ENCODE results near the gene ARX. TPM values are rescaled to one million over a fixed set of nuclear protein-coding genes. Genes with fewer than 3 reads are reported as not detected.

ARX gene
- total and polyA plus RNA-seq, 9 of the 15 experiments (the other 6 are each of a cell fraction or from before 2014, with no cell fraction given) = 0.03 TPM; not detected in 8

- intact Hi-C loops (cut with micrococcal nuclease) (no loop called here), in situ Hi-C loops (cut with MboI) (no loop called here)
- Histone ChIP-seq H3K4me1 (replicated peaks in 1 of 2; ENCODE audit: control insufficient read depth in 2 of 2, insufficient read depth in 2 of 2, low read length in 2 of 2) (peaks cover 0 to 8% of the 10 kb centered on the region in 2 experiments; a peak in 2 of 5 replicates), H3K4me2 (ENCODE audit: insufficient read depth, low read length) (no peak overlapping the region), H3K27me3 (ENCODE audit: control insufficient read depth in 2 of 2, insufficient read depth in 2 of 2, low read length in 2 of 2) (peaks cover 5 to 37% of the 10 kb centered on the region in 2 experiments; a peak in 4 of 5 replicates), H3K9me1 (ENCODE audit: control insufficient read depth, insufficient read depth, low read length) (no peaks in the 10 kb centered on the region), H3K36me3 (ENCODE audit: control insufficient read depth, insufficient read depth, low read length) (no peaks in the 10 kb centered on the region), H3K9me3 (replicated peaks; ENCODE audit: control insufficient read depth, insufficient read depth, low read depth, low read length) (no peaks in the 10 kb centered on the region), H4K20me1 (replicated peaks; ENCODE audit: control insufficient read depth, insufficient read depth, low read length) (no peaks in the 10 kb centered on the region), H2AFZ (ENCODE audit: low read depth, low read length) (no peak overlapping the region), H3K4me3 (no peak overlapping the region), H3K27ac (ENCODE audit: extremely low read depth, low read depth, low read length) (no peak overlapping the region), H3K9ac (ENCODE audit: insufficient read depth in 1 of 2, low read depth in 2 of 2, low read length in 2 of 2) (no peak overlapping the region), H3K79me2 (ENCODE audit: control insufficient read depth, insufficient read depth, low read length) (no peaks in the 10 kb centered on the region)
- POLR2A ChIA-PET = no interaction called here
- TF ChIP-seq FOXJ3 (CRISPR knock-in tag; IDR thresholded peaks at IDR 0.05) (no peak), ZNF23 (CRISPR knock-in tag; IDR thresholded peaks at IDR 0.05) (no peak), TRIM28 (IDR thresholded peaks at IDR 0.05) (no peak), FUS (optimal IDR thresholded peaks at IDR 0.05; ENCODE audit: low read depth, low read length) (no peak), ZNF239 (CRISPR knock-in tag; IDR thresholded peaks at IDR 0.05) (no peak), KDM1A (IDR thresholded peaks at IDR 0.05) (peak in 1 of 2 experiments; percentile 34; a peak in 2 of 4 replicates), BCOR (IDR thresholded peaks at IDR 0.05) (peak; percentile 64; the same call in 1 of the 2 replicates), SRSF3 (IDR thresholded peaks at IDR 0.05; ENCODE audit: insufficient read depth, low read length) (no peak), HCFC1 (IDR thresholded peaks at IDR 0.05; ENCODE audit: low read depth, low read length) (no peak), RBM25 (IDR thresholded peaks at IDR 0.05; ENCODE audit: low read depth, low read length, severe bottlenecking) (peak; percentile 74), ZFP91 (CRISPR knock-in tag; IDR thresholded peaks at IDR 0.05) (no peak)
- CTCF ChIA-PET (ENCODE audit: low intra/inter-chr PET ratio) = interaction anchor here (0.6 kb wide), 1 partner anchor 17 kb away, joined by 3 read pairs; no protein-coding TSS in a partner anchor
- DNase-seq (ENCODE audit: extremely low read depth in 1 of 4, low spot score in 3 of 4) (no peak), ATAC-seq (peak; percentile 69), FAIRE-seq (no peak)
- WGBS (ENCODE audit: insufficient coverage, low coverage, missing lambda C conversion rate) = 14% methylated on average over 29 of the region's 64 CpGs
- BruUV-seq (replicated peaks) = no TSS peak
Observed at GRCh38 chrX:25007059-25008053, 8.4 kb downstream of the ARX start.
